Thoracic aorta (tissue), 2 donors: ENCODE measurements around the gene EGFLAM. TPM values are rescaled to one million over a fixed set of nuclear protein-coding genes. Genes with fewer than 3 reads are reported as not detected.

Experiments
- ATAC-seq: fragments of 150-250 bp; one replicate; pipeline ENCODE4 v1.8.0; 2017; ENCODE audit warnings: low read depth; ENCODE audit not compliant: insufficient number of reproducible peaks, low FRiP score
- DNase-seq: peaks from one replicate; pipeline ENCODE4 v3.0.0-alpha.2; 2020; ENCODE audit warnings: low spot score
- H3K27ac ChIP-seq, 2 donors: fragments of 200-600 bp; sonication (generic); 1 replicate in 1 of 2; 2 replicates in 1 of 2; pipeline ENCODE4 v1.5.1; 2016; ENCODE audit warnings: mild to moderate bottlenecking in 2 of 2, moderate library complexity in 2 of 2
- H3K27me3 ChIP-seq: fragments of 200-600 bp; sonication (generic); replicated peaks from 2 replicates; pipeline ENCODE4 v1.6.0; 2016; ENCODE audit warnings: mild to moderate bottlenecking; ENCODE audit not compliant: insufficient read depth
- H3K36me3 ChIP-seq: fragments of 200-600 bp; sonication (generic); one replicate; pipeline ENCODE4 v1.5.1; 2016
- H3K4me1 ChIP-seq, 2 donors: fragments of 200-600 bp; sonication (generic); 1 replicate in 1 of 2; 2 replicates in 1 of 2; pipeline versions ENCODE4 v1.5.1 to v1.6.0; 2016; ENCODE audit warnings: low read depth in 2 of 2, mild to moderate bottlenecking in 1 of 2; ENCODE audit not compliant: control insufficient read depth in 1 of 2
- H3K4me3 ChIP-seq: fragments of 200-600 bp; sonication (generic); 2 replicates; pipeline ENCODE4 v1.5.1; 2016; ENCODE audit warnings: mild to moderate bottlenecking
- H3K9me3 ChIP-seq: fragments of 200-600 bp; sonication (generic); 2 replicates; pipeline ENCODE4 v1.5.1; 2016
- total RNA-seq, 2 donors: library from RNA; depleted of rRNA; stranded (reverse); fragments of >200 nt; gene quantifications; one replicate each; pipeline versions ENCODE4 v1.1.0 to v1.2.3, GENCODE V29; 2016
- TF ChIP-seq, protein P1 (sequence below): fragments of 200-600 bp; sonication (generic); IDR thresholded peaks from one replicate; pipeline ENCODE4 v1.5.1; 2019; ENCODE audit warnings: antibody characterized with exemption

Gene EGFLAM
- total RNA-seq, 2 donors from 2014 or later: 10.7 to 23.4 TPM

DNA sequence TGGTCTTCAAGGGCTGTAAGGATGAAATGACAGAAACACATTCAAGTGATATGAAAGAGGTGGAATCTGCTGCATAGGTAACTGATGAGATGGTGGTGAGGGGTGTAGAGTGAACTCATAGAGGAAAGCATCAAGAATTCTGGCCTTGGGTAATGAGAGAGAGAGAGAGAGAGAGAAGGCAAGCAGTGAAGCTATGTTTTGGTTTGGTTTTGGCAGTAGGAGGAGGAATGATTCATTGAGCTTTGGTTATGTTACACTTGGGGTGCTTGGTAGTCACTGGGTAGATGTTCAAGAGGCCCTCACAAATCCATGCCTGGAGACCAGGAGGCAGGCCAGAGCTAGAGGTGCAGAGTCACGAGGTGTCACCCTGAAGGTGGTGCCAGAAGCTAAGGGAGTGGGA, 89.5 kb downstream of the EGFLAM start:
- TF ChIP-seq, protein P1, sequence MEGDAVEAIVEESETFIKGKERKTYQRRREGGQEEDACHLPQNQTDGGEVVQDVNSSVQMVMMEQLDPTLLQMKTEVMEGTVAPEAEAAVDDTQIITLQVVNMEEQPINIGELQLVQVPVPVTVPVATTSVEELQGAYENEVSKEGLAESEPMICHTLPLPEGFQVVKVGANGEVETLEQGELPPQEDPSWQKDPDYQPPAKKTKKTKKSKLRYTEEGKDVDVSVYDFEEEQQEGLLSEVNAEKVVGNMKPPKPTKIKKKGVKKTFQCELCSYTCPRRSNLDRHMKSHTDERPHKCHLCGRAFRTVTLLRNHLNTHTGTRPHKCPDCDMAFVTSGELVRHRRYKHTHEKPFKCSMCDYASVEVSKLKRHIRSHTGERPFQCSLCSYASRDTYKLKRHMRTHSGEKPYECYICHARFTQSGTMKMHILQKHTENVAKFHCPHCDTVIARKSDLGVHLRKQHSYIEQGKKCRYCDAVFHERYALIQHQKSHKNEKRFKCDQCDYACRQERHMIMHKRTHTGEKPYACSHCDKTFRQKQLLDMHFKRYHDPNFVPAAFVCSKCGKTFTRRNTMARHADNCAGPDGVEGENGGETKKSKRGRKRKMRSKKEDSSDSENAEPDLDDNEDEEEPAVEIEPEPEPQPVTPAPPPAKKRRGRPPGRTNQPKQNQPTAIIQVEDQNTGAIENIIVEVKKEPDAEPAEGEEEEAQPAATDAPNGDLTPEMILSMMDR: no peak

DNA sequence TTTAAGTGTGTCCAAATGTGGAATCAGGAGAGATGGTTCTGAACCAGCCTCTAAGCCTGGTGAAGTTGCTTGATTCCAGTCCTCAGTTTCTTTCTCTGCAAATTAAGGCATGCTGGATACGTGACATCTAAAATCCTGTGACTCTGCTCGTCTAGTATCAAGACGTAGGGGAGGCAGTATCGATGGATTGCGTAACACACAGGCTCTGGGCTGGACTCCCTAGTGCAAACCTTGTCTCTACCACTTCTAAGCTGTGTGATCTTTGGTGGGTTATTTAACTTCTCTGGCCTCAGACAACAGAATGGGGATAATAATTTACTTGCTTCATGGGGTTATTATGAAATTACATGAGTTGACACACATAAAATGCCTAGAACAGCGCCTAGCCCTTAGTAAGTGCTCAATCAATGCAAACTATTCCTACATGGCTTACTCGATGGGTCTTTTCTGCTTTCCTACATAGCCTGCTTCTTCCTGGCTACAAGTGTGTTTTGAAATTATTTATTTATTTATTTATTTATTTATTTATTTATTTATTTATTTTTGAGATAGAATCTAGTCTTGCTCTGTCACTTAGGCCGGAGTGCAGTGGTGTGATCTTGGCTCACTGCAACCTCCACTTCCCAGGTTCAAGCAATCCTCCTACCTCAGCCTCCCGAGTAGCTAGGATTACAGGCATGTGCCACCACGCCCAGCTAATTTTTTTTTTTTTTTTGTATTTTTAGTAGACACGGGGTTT, 102.1 kb downstream of the EGFLAM start:
- ATAC-seq (no peak), DNase-seq (no peak)
- H3K4me3 ChIP-seq: no peak overlapping the region
- no peak overlapping the region for H3K27ac ChIP-seq
- no peaks in the 10 kb centered on the region for H3K9me3 ChIP-seq
- TF ChIP-seq, protein P1: no peak
- H3K27me3 ChIP-seq: no peaks in the 10 kb centered on the region
- H3K4me1 ChIP-seq: no peaks in the 10 kb centered on the region
- no peaks in the 10 kb centered on the region for H3K36me3 ChIP-seq

More for the DNA sequence above, 89.5 kb downstream of the EGFLAM start:
- H3K9me3 ChIP-seq: no peaks in the 10 kb centered on the region
- no peaks in the 10 kb centered on the region for H3K36me3 ChIP-seq
- DNase-seq (no peak), ATAC-seq (no peak)
- H3K4me1 ChIP-seq: no peaks in the 10 kb centered on the region
- H3K27ac ChIP-seq: no peak overlapping the region
- no peaks in the 10 kb centered on the region for H3K27me3 ChIP-seq
- H3K4me3 ChIP-seq: no peak overlapping the region

DNA sequence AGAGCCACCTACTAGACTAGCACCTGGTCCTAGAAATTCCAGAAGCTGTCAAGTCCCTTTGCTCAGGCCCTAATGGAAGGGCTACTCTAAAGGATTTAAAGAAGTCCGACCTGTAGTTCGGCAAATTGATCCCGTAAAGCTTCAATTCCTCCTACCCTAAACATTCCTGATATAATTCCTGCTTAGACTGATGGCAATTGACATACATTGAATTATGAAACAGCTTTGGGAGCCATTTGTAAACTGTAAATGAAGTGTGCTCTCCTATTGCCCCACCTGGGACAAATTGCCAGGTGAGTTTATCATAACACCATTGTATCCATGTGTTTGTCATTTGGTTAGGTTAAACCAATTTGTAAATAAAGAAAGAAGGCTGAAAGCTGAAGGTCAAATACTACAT, 104.4 kb downstream of the EGFLAM start:
- TF ChIP-seq, protein P1: no peak
- no peak for ATAC-seq
- no peaks in the 10 kb centered on the region for H3K36me3 ChIP-seq
- no peak overlapping the region for H3K4me3 ChIP-seq
- H3K27me3 ChIP-seq: no peaks in the 10 kb centered on the region
- no peak for DNase-seq
- no peaks in the 10 kb centered on the region for H3K9me3 ChIP-seq
- no peaks in the 10 kb centered on the region for H3K4me1 ChIP-seq
- H3K27ac ChIP-seq: no peak overlapping the region

DNA sequence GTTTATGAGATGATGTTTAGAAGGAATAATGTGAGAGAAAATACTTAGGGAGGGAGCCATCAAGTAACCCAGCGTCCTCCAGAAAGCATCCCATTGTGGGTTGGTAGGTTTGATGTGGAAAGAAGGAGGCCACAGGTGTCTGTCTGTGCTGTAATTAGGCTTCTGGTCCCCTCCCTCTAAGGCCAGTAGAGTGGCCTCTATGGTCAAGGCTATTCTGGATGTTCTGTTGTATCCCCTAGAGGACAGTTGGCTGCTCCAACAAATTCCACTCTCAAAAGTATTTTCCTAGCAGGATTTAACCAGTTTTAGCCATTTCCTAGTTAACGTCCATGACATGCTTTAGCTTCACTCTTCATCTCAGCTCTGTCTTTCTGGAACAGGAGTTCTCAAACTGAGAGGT, 106.5 kb downstream of the EGFLAM start:
- TF ChIP-seq, protein P1: no peak
- Histone ChIP-seq H3K4me1 (no peaks in the 10 kb centered on the region), H3K27me3 (no peaks in the 10 kb centered on the region), H3K4me3 (no peak overlapping the region), H3K27ac (no peak overlapping the region), H3K9me3 (no peaks in the 10 kb centered on the region), H3K36me3 (no peaks in the 10 kb centered on the region)
- ATAC-seq (no peak), DNase-seq (no peak)

DNA sequence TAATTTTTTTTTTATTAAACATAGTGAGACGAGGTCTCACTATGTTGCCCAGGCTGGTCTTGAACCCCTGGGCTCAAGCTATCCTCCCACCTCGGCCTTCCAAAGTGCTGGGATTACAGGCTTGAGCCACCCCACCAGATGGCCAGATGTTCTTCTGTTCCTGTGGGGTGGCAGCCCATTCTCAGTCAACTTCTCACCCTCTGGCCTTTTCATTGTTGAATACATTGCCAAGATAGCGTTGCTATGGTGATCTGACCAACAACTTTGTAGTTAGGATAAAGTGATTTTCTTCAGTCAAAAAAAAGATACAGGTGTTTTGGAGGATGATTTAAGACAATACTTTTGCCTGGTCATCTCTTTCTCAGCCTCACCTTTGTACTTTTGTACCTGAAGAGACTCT, 109.1 kb downstream of the EGFLAM start:
- Histone ChIP-seq H3K4me3 (no peak overlapping the region), H3K27me3 (no peaks in the 10 kb centered on the region), H3K4me1 (no peaks in the 10 kb centered on the region), H3K36me3 (no peaks in the 10 kb centered on the region), H3K9me3 (no peaks in the 10 kb centered on the region), H3K27ac (no peak overlapping the region)
- TF ChIP-seq, protein P1: no peak
- ATAC-seq (no peak), DNase-seq (no peak)
